ENCODE measurements around the gene EPG5.

DNA sequence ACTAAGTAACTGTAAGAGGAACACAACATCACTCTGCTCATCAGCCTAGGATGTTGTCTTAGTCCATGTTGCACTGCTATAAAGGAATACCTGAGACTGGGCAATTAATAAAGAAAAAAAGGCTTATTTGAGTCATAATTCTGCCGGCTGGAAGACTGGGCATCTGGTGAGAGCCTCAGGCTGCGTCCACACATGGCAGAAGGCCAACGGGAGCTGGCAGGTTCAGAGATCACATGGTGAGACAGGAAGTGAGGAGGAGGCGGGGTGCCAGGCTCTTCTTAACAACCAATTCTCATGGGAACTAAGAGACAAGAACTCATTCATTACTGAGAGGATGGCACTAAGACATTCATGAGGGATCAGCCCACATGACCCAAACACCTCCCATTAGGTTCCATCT is 46.8 kb downstream of the EPG5 start:
- TF ChIP-seq, protein P1, sequence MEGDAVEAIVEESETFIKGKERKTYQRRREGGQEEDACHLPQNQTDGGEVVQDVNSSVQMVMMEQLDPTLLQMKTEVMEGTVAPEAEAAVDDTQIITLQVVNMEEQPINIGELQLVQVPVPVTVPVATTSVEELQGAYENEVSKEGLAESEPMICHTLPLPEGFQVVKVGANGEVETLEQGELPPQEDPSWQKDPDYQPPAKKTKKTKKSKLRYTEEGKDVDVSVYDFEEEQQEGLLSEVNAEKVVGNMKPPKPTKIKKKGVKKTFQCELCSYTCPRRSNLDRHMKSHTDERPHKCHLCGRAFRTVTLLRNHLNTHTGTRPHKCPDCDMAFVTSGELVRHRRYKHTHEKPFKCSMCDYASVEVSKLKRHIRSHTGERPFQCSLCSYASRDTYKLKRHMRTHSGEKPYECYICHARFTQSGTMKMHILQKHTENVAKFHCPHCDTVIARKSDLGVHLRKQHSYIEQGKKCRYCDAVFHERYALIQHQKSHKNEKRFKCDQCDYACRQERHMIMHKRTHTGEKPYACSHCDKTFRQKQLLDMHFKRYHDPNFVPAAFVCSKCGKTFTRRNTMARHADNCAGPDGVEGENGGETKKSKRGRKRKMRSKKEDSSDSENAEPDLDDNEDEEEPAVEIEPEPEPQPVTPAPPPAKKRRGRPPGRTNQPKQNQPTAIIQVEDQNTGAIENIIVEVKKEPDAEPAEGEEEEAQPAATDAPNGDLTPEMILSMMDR (IDR thresholded peaks at IDR 0.05; ENCODE audit: insufficient read depth, low read length, poor library complexity, severe bottlenecking): no peak
- no peak for TF ChIP-seq EZH2phosphoT487 (conservative IDR thresholded peaks at IDR 0.05; ENCODE audit: low read length)
